HepG2 (cell line): Measurements from ENCODE around the gene CYP46A1. TPM values are rescaled to one million over a fixed set of nuclear protein-coding genes. Genes with fewer than 3 reads are reported as not detected.

Source experiments
- NRL ChIP-seq: sonication (generic); formaldehyde crosslinking; IDR thresholded peaks from 2 replicates; pipeline ENCODE4 v1.5.0; 2020; ENCODE audit warnings: missing genetic modification reagents, mild to moderate bottlenecking, moderate library complexity, borderline replicate concordance
- PRDM15 ChIP-seq: sonication (generic); formaldehyde crosslinking; IDR thresholded peaks from 2 replicates; pipeline ENCODE4 v1.4.0; 2020; ENCODE audit warnings: missing genetic modification reagents
- RCOR2 ChIP-seq: IDR thresholded peaks from 2 replicates; pipeline ENCODE4 v1.6.1; 2016; ENCODE audit warnings: missing biosample characterization, missing genetic modification reagents
- SIN3B ChIP-seq: fragments of 150-350 bp; IDR thresholded peaks from 2 replicates; pipeline ENCODE4 v1.6.1; 2014; ENCODE audit warnings: low read length
- SRSF1 ChIP-seq: fragments of 200-400 bp; formaldehyde crosslinking; optimal IDR thresholded peaks from 2 replicates; pipeline ENCODE3; 2017; ENCODE audit warnings: mild to moderate bottlenecking, low read depth, low read length, moderate library complexity
- ZFP36L1 ChIP-seq: sonication (generic); formaldehyde crosslinking; IDR thresholded peaks from 2 replicates; pipeline ENCODE4 v1.8.0; 2022; ENCODE audit warnings: mild to moderate bottlenecking, missing genetic modification reagents, moderate library complexity
- ZHX2 ChIP-seq, 2 experiments: sonication (generic) in 1 of 2; formaldehyde crosslinking in 1 of 2; IDR thresholded peaks; 2 replicates each; pipeline versions ENCODE4 v1.6.1 to v1.9.0; 2014 to 2022; ENCODE audit warnings: antibody characterized with exemption in 1 of 2, borderline replicate concordance in 1 of 2, inconsistent platforms in 1 of 2, low read depth in 1 of 2, missing genetic modification reagents in 1 of 2
- ZNF18 ChIP-seq: sonication (generic); formaldehyde crosslinking; IDR thresholded peaks from 2 replicates; pipeline ENCODE4 v1.8.0; 2022; ENCODE audit warnings: mild to moderate bottlenecking, missing genetic modification reagents; ENCODE audit not compliant: insufficient replicate concordance
- ZNF260 ChIP-seq: sonication (generic); formaldehyde crosslinking; IDR thresholded peaks from 2 replicates; pipeline ENCODE4 v1.4.0; 2020; ENCODE audit warnings: missing genetic modification reagents, low read depth, mild to moderate bottlenecking, borderline replicate concordance
- ZNF574 ChIP-seq: sonication (generic); formaldehyde crosslinking; IDR thresholded peaks from 2 replicates; pipeline ENCODE4 v1.4.0; 2020; ENCODE audit warnings: missing genetic modification reagents
- ZNF660 ChIP-seq: sonication (generic); formaldehyde crosslinking; IDR thresholded peaks from 2 replicates; pipeline ENCODE4 v1.5.1; 2020; ENCODE audit warnings: mild to moderate bottlenecking, low read depth, missing genetic modification reagents, borderline replicate concordance
- ZNF776 ChIP-seq: sonication (generic); formaldehyde crosslinking; IDR thresholded peaks from 2 replicates; pipeline ENCODE4 v1.4.0; 2020; ENCODE audit warnings: mild to moderate bottlenecking, missing genetic modification reagents
- ZNF839 ChIP-seq: sonication (generic); formaldehyde crosslinking; IDR thresholded peaks from 2 replicates; pipeline ENCODE4 v1.4.0; 2020; ENCODE audit warnings: missing genetic modification reagents, mild to moderate bottlenecking, borderline replicate concordance
- polyA plus RNA-seq, 8 experiments: library from polyadenylated mRNA; depleted of rRNA in 3 of 8; stranded (reverse) in 7 of 8; unstranded in 1 of 8; fragments of >200 nt; fragmentation: Illumina TruSeq in 4 of 8; extraction: Trizol in 4 of 8; gene quantifications; 2 replicates each; pipeline versions ENCODE4 v1.2.1 to v1.2.3, GENCODE V29; 2011 to 2016; ENCODE audit warnings: low read depth in 4 of 8, missing spikeins in 1 of 8, mixed read lengths in 1 of 8; ENCODE audit not compliant: insufficient read depth in 1 of 8
- total RNA-seq, 5 experiments: library from RNA; depleted of rRNA; stranded (reverse); fragments of >200 nt; fragmentation: Illumina TruSeq; extraction: Trizol; gene quantifications; 2 replicates each; pipeline ENCODE4 v1.2.3, GENCODE V29; 2016; ENCODE audit warnings: low read depth in 1 of 5

The CYP46A1 gene
- total and polyA plus RNA-seq, 2 of the 13 experiments (the other 11 are each of a cell fraction or from before 2014, with no cell fraction given) = not detected

- TF ChIP-seq ZNF839 (no peak), SIN3B (peak; percentile 52), ZNF18 (no peak), PRDM15 (CRISPR knock-in tag) (no peak), SRSF1 (no peak), ZNF776 (CRISPR knock-in tag) (no peak; the same call in 1 of the 2 replicates), NRL (no peak), ZNF660 (CRISPR knock-in tag) (no peak), ZHX2 (IDR thresholded peaks at IDR 0.05; ENCODE audit: low read depth) (peak; percentile 56; the same call in 1 of the 2 replicates), ZHX2 (CRISPR knock-in tag; IDR thresholded peaks at IDR 0.05; ENCODE audit: borderline replicate concordance) (no peak), RCOR2 (CRISPR knock-in tag) (no peak), ZFP36L1 (CRISPR knock-in tag) (no peak), ZNF574 (CRISPR knock-in tag) (peak; percentile 57), ZNF260 (no peak)
Measured at GRCh38 chr14:99683619-99684409, at the start of gene CYP46A1 (continued).
